IMR-90 (cell line): ENCODE data around the gene MRGPRE. TPM values are rescaled to one million over a fixed set of nuclear protein-coding genes. Genes with fewer than 3 reads are reported as not detected.

Experiments used
- ATAC-seq: fragments of 200-7000 bp; cut with Tn5 transposase; 2 replicates; pipeline ENCODE4 v1.9.1; 2020; ENCODE audit warnings: low read depth, mild to moderate bottlenecking, moderate library complexity
- BruUV-seq: library from RNA; stranded (reverse); fragments of 400-500 nt; replicated peaks from 2 replicates; lab custom pipeline; 2021; lab: Mats Ljungman, UMichigan
- CTCF ChIA-PET: fragments of 300-600 bp; formaldehyde crosslinking; extraction: SDS; loops from one replicate; lab custom pipeline; 2021; ENCODE audit warnings: antibody characterized with exemption; lab: Yijun Ruan, JAX
- POLR2A ChIA-PET: fragments of 300-600 bp; sonication (Branson Sonifier 250); formaldehyde crosslinking; loops from one replicate; lab custom pipeline; 2022; ENCODE audit warnings: antibody characterized with exemption; ENCODE audit not compliant: unreplicated experiment; lab: Charles Lee
- DNase-seq: peaks from one replicate; pipeline ENCODE4 v3.0.0; 2013
- H2AFZ ChIP-seq: replicated peaks from 2 replicates; pipeline ENCODE3; 2013; ENCODE audit warnings: low read length, mild to moderate bottlenecking; ENCODE audit not compliant: poor library complexity
- H2AK5ac ChIP-seq: 2 replicates; pipeline ENCODE4 v1.6.1; 2013; ENCODE audit warnings: low read depth, low read length, inconsistent platforms
- H2AK9ac ChIP-seq: replicated peaks from 2 replicates; pipeline ENCODE3; 2013; ENCODE audit warnings: mild to moderate bottlenecking, low read depth, low read length, moderate library complexity; ENCODE audit not compliant: poor library complexity
- H2BK120ac ChIP-seq: 2 replicates; pipeline ENCODE4 v1.6.1; 2013; ENCODE audit warnings: low read depth, low read length, inconsistent platforms
- H2BK15ac ChIP-seq: 3 replicates; pipeline ENCODE4 v1.6.1; 2013; ENCODE audit warnings: low read depth, low read length, inconsistent platforms
- H2BK20ac ChIP-seq: 2 replicates; pipeline ENCODE4 v1.6.1; 2013; ENCODE audit warnings: low read depth, mild to moderate bottlenecking, inconsistent platforms, low read length, moderate library complexity
- H2BK5ac ChIP-seq: 2 replicates; pipeline ENCODE4 v1.6.1; 2013; ENCODE audit warnings: mild to moderate bottlenecking, low read depth, low read length, inconsistent platforms; ENCODE audit not compliant: poor library complexity, severe bottlenecking
- H3K14ac ChIP-seq: replicated peaks from 2 replicates; pipeline ENCODE4 v1.6.1; 2013; ENCODE audit warnings: low read depth, low read length, inconsistent platforms
- H3K18ac ChIP-seq: 2 replicates; pipeline ENCODE4 v1.6.1; 2013; ENCODE audit warnings: low read depth, low read length, control low read depth
- H3K23ac ChIP-seq: 2 replicates; pipeline ENCODE4 v1.6.1; 2013; ENCODE audit warnings: low read depth, low read length, inconsistent platforms
- H3K27ac ChIP-seq: 2 replicates; pipeline ENCODE4 v1.5.1; 2013; ENCODE audit warnings: mild to moderate bottlenecking, control low read depth, low read length; ENCODE audit not compliant: insufficient read depth
- H3K27me3 ChIP-seq: 2 replicates; pipeline ENCODE4 v1.6.1; 2013; ENCODE audit warnings: low read length; ENCODE audit not compliant: control insufficient read depth, insufficient read depth
- H3K36me3 ChIP-seq: 2 replicates; pipeline ENCODE4 v1.6.1; 2013; ENCODE audit warnings: low read length, mixed read lengths; ENCODE audit not compliant: control insufficient read depth, insufficient read depth
- H3K4ac ChIP-seq: 2 replicates; pipeline ENCODE4 v1.6.1; 2013; ENCODE audit warnings: low read depth, low read length, inconsistent platforms
- H3K4me1 ChIP-seq: 2 replicates; pipeline ENCODE4 v1.6.1; 2013; ENCODE audit warnings: low read length, mixed read lengths; ENCODE audit not compliant: control insufficient read depth, insufficient read depth
- H3K4me2 ChIP-seq: 2 replicates; pipeline ENCODE4 v1.6.1; 2013; ENCODE audit warnings: low read depth, mild to moderate bottlenecking, control low read depth, low read length, moderate library complexity
- H3K4me3 ChIP-seq: 2 replicates; pipeline ENCODE4 v1.5.1; 2013; ENCODE audit warnings: low read depth, mild to moderate bottlenecking, control low read depth, low read length, moderate library complexity; ENCODE audit not compliant: insufficient read depth
- H3K56ac ChIP-seq: 2 replicates; pipeline ENCODE4 v1.6.1; 2013; ENCODE audit warnings: low read length, inconsistent platforms; ENCODE audit not compliant: insufficient read depth; ENCODE audit errors: extremely low read depth
- H3K79me1 ChIP-seq, 2 experiments: 2 replicates each; pipeline ENCODE4 v1.6.1; 2013; ENCODE audit warnings: low read length in 2 of 2, inconsistent platforms in 1 of 2, low read depth in 1 of 2
- H3K9ac ChIP-seq: 2 replicates; pipeline ENCODE4 v1.6.1; 2013; ENCODE audit warnings: low read depth, low read length, control low read depth
- H3K9me1 ChIP-seq: 2 replicates; pipeline ENCODE4 v1.6.1; 2013; ENCODE audit warnings: low read length, inconsistent platforms; ENCODE audit not compliant: insufficient read depth
- H3K9me3 ChIP-seq: 2 replicates; pipeline ENCODE4 v1.6.1; 2013; ENCODE audit warnings: low read length; ENCODE audit not compliant: control insufficient read depth, insufficient read depth
- H4K20me1 ChIP-seq: 2 replicates; pipeline ENCODE4 v1.6.1; 2013; ENCODE audit warnings: low read length, inconsistent platforms; ENCODE audit not compliant: insufficient read depth
- H4K5ac ChIP-seq: 2 replicates; pipeline ENCODE4 v1.6.1; 2013; ENCODE audit warnings: mild to moderate bottlenecking, low read depth, low read length, control low read depth
- H4K8ac ChIP-seq, 2 experiments: 2 replicates each; pipeline ENCODE4 v1.6.1; 2013; ENCODE audit warnings: low read depth in 2 of 2, low read length in 2 of 2, control low read depth in 1 of 2, inconsistent platforms in 1 of 2
- H4K91ac ChIP-seq: 2 replicates; pipeline ENCODE4 v1.6.1; 2013; ENCODE audit warnings: low read depth, low read length, inconsistent platforms; ENCODE audit not compliant: insufficient read depth
- WGBS, 2 experiments: methylation state at CpG; one replicate each; pipeline versions ENCODE4 v1.1.5 to v1.1.7; 2013; ENCODE audit warnings: missing lambda C conversion rate in 2 of 2; ENCODE audit not compliant: insufficient read length in 1 of 2; ENCODE audit errors: extremely low coverage in 2 of 2; 5-methylcytosine and 5-hydroxymethylcytosine counted together
- dilution Hi-C: fragments of 300-500 bp; cut with HindIII; formaldehyde crosslinking; loops from one replicate; pipeline ENCODE4 v1.14.3; 2018; ENCODE audit warnings: low sequenced_read_pairs; ENCODE audit not compliant: unreplicated experiment
- in situ Hi-C: fragments of 300-500 bp; cut with MboI; formaldehyde crosslinking; loops from 3 replicates; pipeline ENCODE4 v1.14.3; 2019; ENCODE audit warnings: low sequenced_read_pairs, inconsistent platforms, mixed read lengths
- intact Hi-C: fragments of 100-400 bp; cut with micrococcal nuclease; formaldehyde crosslinking; loops from 2 replicates; pipeline ENCODE4 v1.10.0; 2022
- polyA plus RNA-seq, 3 experiments: library from polyadenylated mRNA; depleted of rRNA; stranded (reverse); fragments of >200 nt; gene quantifications; 2 replicates each; pipeline ENCODE4 v1.2.3, GENCODE V29; 2012; ENCODE audit warnings: low replicate concordance in 1 of 3
- total RNA-seq: library from RNA; depleted of rRNA; stranded (reverse); fragments of >200 nt; gene quantifications from 2 replicates; pipeline ENCODE4 v1.2.3, GENCODE V29; 2012
- TF ChIP-seq, protein P1 (sequence below): conservative IDR thresholded peaks from 2 replicates; pipeline ENCODE4 v1.5.1; 2012; ENCODE audit warnings: mild to moderate bottlenecking, low read depth, low read length, improper control_type of control experiment

The MRGPRE gene
- total and polyA plus RNA-seq, 2 of the 4 experiments (the other 2 are of a cell fraction) = not detected

DNA sequence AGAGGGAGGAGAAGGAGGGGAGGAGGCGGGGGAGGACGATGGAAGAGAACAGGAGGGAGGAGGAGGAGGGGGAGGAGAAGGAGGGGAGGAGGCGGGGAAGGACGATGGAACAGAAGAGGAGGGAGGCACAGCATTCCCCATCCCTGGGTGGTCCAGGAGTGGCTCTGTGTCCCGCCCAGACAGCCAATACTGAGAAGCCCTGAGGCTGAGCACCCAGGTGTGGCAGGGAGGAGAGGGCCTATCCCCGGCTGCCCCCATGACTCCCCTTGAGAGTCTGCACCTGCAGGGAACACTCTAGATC, 717 bp downstream of the MRGPRE start:
- ATAC-seq (no peak), DNase-seq (no peak)
- Histone ChIP-seq H3K9ac (no peak overlapping the region), H3K9me1 (no peaks in the 10 kb centered on the region), H3K27ac (no peak overlapping the region), H3K79me1 (no peaks in the 10 kb centered on the region), H2BK20ac (no peak overlapping the region), H3K14ac (no peak overlapping the region), H4K5ac (no peak overlapping the region), H3K4ac (no peak overlapping the region), H2AK5ac (no peak overlapping the region), H2BK120ac (no peak overlapping the region), H4K8ac (no peak overlapping the region), H3K36me3 (no peaks in the 10 kb centered on the region), H2BK15ac (no peak overlapping the region), H3K23ac (no peak overlapping the region), H3K4me2 (no peak overlapping the region), H2BK5ac (no peak overlapping the region), H3K4me3 (no peak overlapping the region), H3K4me1 (no peaks in the 10 kb centered on the region), H2AK9ac (no peak overlapping the region), H3K9me3 (no peaks in the 10 kb centered on the region), H3K18ac (no peak overlapping the region), H2AFZ (no peak overlapping the region), H4K20me1 (no peaks in the 10 kb centered on the region), H3K27me3 (peaks cover 51% of the 10 kb centered on the region), H4K91ac (no peak overlapping the region), H3K56ac (no peak overlapping the region)
- TF ChIP-seq, protein P1, sequence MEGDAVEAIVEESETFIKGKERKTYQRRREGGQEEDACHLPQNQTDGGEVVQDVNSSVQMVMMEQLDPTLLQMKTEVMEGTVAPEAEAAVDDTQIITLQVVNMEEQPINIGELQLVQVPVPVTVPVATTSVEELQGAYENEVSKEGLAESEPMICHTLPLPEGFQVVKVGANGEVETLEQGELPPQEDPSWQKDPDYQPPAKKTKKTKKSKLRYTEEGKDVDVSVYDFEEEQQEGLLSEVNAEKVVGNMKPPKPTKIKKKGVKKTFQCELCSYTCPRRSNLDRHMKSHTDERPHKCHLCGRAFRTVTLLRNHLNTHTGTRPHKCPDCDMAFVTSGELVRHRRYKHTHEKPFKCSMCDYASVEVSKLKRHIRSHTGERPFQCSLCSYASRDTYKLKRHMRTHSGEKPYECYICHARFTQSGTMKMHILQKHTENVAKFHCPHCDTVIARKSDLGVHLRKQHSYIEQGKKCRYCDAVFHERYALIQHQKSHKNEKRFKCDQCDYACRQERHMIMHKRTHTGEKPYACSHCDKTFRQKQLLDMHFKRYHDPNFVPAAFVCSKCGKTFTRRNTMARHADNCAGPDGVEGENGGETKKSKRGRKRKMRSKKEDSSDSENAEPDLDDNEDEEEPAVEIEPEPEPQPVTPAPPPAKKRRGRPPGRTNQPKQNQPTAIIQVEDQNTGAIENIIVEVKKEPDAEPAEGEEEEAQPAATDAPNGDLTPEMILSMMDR = no peak
- dilution Hi-C loops = no loop called here
- intact Hi-C loops = no loop called here
- 60% methylated on average over 1 of the region's 6 CpGs; no CpG with 5 or more reads in 1 of the 2 experiments for WGBS, 2 experiments
- POLR2A ChIA-PET = no interaction called here
- CTCF ChIA-PET = no interaction called here
- in situ Hi-C loops = no loop called here
- no TSS peak for BruUV-seq
